NCI-H1930 (cell line): ENCODE results near the gene GPR89B.
A peak's percentile ranks its signal among the peaks of the same experiment; 100 is the strongest.
"Not testable (repeated sequence)": the region's sequence is repeated elsewhere in the genome, so short reads cannot be mapped to it uniquely, and the experiment has no call there.

ENCODE experiments used
- DNase-seq, 2 experiments: peaks; one replicate each; lab custom pipeline; 2025; lab: John Stamatoyannopoulos, UW

Gene GPR89B

DNA sequence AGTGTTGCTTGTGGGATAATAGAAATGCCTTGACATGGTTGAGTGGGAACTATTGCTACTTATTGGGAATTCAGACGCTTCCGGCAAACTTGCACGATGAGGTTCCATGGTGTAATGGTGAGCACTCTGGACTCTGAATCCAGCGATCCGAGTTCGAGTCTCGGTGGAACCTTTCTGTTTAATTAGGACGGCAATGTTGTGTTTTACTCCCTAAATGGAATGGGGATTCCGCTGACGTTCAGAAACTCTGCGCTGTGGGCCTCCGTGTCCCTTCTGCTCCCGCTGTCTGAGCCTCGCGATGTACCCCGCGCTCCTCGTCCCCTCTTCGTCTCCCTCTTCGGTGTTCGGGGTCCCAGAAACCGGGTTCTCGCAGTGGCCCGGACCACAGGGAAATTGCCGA lies 104.5 kb downstream of the GPR89B start:
- not testable (repeated sequence) for DNase-seq

DNA sequence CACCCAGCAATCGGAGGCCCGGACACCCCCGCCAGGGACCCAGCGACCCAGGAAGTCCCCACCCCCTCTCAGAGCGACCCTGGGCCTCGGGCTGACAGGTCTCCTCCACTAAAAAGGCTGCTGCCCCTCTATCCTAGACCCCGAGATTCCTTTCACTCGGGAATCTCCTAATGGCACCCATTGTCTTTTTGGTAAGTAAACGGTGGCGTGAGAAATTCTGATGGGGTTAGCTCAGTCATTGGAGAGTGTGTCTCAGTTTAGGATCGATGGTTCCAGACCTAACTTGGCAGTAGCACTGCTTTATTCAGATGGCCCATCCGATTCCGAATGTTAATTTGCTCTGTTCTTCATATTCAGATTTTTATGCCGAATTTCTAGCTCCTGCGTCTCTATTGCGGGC lies 104.9 kb downstream of the GPR89B start:
- not testable (repeated sequence) for DNase-seq

DNA sequence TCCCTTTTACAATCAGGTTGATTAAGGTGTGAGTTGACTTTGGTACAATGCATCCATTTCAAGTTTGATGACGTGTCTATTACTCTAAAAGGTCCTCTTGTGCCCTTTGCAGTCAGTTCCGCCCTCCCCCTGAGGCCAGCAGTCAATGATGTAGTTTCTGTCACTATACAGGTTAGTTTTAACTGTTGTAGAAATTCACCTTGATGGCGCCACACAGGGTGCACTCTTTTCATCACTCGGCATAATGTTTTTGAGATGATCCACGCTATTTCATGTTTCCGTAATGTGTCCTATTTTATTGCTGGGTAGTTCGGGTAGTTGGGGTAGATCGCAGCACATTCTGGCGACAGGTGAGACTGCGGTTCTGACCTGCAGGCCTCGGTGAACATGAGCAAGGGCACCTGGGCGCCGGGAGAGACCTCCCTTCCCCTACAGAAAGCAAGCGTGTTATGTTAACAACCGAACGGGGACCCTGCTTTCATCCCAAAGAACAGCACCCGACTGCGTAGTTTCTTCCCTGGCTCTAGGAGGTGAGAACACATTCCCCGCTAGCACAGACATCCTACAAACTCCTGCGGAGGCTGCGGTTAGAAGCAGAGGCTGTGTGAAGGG lies 109.7 kb downstream of the GPR89B start:
- DNase-seq, result not testable (repeated sequence)

DNA sequence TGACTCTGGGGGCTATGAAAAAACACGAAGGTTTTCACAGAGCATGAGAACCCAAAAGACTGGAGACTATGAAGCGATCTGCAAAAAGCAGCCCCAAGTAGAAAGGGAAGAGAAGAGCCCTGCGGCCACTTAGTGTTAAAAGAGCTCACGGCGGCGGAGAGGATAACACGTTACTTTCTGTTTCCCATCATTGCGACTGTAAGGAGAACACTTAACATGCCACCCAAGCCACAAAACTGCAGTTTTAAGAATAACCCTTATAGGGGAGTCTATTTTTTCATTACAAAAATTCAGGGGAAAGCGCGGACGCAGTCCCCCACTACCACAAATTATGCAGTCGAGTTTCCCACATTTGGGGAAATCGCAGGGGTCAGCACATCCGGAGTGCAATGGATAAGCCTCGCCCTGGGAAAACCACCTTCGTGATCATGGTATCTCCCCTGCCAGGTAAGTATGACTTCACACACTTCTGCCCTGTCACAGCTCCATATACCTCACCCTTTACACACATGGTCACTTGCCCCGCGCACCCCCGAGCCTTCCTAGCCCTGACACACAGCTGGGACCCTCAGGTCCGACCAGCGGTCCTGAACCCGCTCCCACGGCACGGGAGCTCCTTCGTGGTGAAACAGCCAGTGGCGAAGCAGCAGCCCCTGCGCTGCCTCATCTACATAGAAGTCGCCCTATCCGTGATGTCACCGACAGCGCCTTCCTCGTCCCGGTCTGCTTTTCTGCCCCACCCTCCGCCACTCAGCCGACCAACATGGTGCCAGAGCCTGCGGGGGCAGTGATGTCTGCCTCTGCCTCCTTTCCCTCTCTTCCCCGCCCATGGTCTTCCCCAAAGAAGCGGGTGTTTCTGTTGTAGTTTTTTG lies 110.5 kb downstream of the GPR89B start:
- DNase-seq, result peak; percentile 28 to 89
